HCT116 (cell line): ENCODE data around the gene FOXP1. TPM values are rescaled to one million over a fixed set of nuclear protein-coding genes. Genes with fewer than 3 reads are reported as not detected.

Experiments used
- ATAC-seq: fragments of 200-7000 bp; cut with Tn5 transposase; 2 replicates; pipeline ENCODE4 v1.9.1; 2020; ENCODE audit warnings: mild to moderate bottlenecking, moderate library complexity
- BruUV-seq: library from RNA; stranded (reverse); fragments of 400-500 nt; replicated peaks from 2 replicates; lab custom pipeline; 2021; lab: Mats Ljungman, UMichigan
- CTCF ChIA-PET: fragments of 300-600 bp; sonication (Branson Sonifier 250); formaldehyde crosslinking; loops from one replicate; lab custom pipeline; 2021; ENCODE audit warnings: antibody characterized with exemption; lab: Charles Lee
- POLR2A ChIA-PET: fragments of 300-600, 350-600 bp; sonication (Branson Sonifier 250); formaldehyde crosslinking; loops from one replicate; lab custom pipeline; 2021; ENCODE audit warnings: antibody characterized with exemption; lab: Charles Lee
- RAD21 ChIA-PET, 2 experiments: fragments of 300-600 bp; sonication (Branson Sonifier 250); formaldehyde crosslinking; loops; one replicate each; lab custom pipeline; 2023; ENCODE audit warnings: low total read pairs in 2 of 2; ENCODE audit not compliant: uncharacterized antibody in 2 of 2, unreplicated experiment in 2 of 2, low non-redundant PET in 1 of 2; lab: Charles Lee
- DNase-seq: peaks from one replicate; pipeline ENCODE4 v3.0.0-alpha.2; 2010; ENCODE audit warnings: low read depth, low spot score
- H2AFZ ChIP-seq: fragments of 200-600 bp; shearing (Covaris generic), sonication (generic); 2 replicates; pipeline ENCODE4 v1.6.1; 2017; ENCODE audit warnings: low read depth, mixed run types, mixed read lengths, antibody characterized with exemption, low read length; ENCODE audit not compliant: poor library complexity, severe bottlenecking
- H3K27ac ChIP-seq: 2 replicates; pipeline ENCODE4 v1.5.1; 2012; ENCODE audit warnings: low read depth, low read length
- H3K27me3 ChIP-seq: fragments of 200-600 bp; sonication (generic); 2 replicates; pipeline ENCODE4 v1.6.1; 2016; ENCODE audit warnings: mixed run types, low read length, mixed read lengths; ENCODE audit not compliant: insufficient read depth
- H3K36me3 ChIP-seq, 2 experiments: fragments of 200-500 bp in 1 of 2; fragments of 200-600 bp in 1 of 2; sonication (Bioruptor generic) in 1 of 2; sonication (generic) in 1 of 2; 2 replicates each; pipeline versions ENCODE4 v1.5.1 to v1.6.1; 2014 to 2016; ENCODE audit warnings: low read length in 2 of 2, inconsistent platforms in 1 of 2, mixed read lengths in 1 of 2, mixed run types in 1 of 2; ENCODE audit not compliant: insufficient read depth in 2 of 2, control insufficient read depth in 1 of 2
- H3K4me1 ChIP-seq, 2 experiments: fragments of 200-600 bp in 1 of 2; sonication (generic) in 1 of 2; 2 replicates each; pipeline versions ENCODE4 v1.5.1 to v1.6.1; 2012 to 2017; ENCODE audit warnings: low read length in 2 of 2, inconsistent platforms in 1 of 2, mild to moderate bottlenecking in 1 of 2, mixed read lengths in 1 of 2, mixed run types in 1 of 2, moderate library complexity in 1 of 2; ENCODE audit not compliant: insufficient read depth in 2 of 2, control insufficient read depth in 1 of 2
- H3K4me2 ChIP-seq: fragments of 200-600 bp; sonication (generic); 2 replicates; pipeline ENCODE4 v1.6.1; 2017; ENCODE audit warnings: mixed run types, low read length, mixed read lengths
- H3K4me3 ChIP-seq, 2 experiments: fragments of 200-600 bp in 1 of 2; sonication (generic) in 1 of 2; replicated peaks in 1 of 2; 2 replicates each; pipeline ENCODE4 v1.5.1; 2011 to 2016; ENCODE audit warnings: low read length in 2 of 2, control low read depth in 1 of 2, low read depth in 1 of 2, mild to moderate bottlenecking in 1 of 2, mixed read lengths in 1 of 2, mixed run types in 1 of 2
- H3K79me2 ChIP-seq: fragments of 200-600 bp; sonication (generic); 2 replicates; pipeline ENCODE4 v1.6.1; 2017; ENCODE audit warnings: mild to moderate bottlenecking, mixed run types, low read length, moderate library complexity, mixed read lengths; ENCODE audit not compliant: insufficient read depth
- H3K9ac ChIP-seq: fragments of 200-600 bp; sonication (generic); 2 replicates; pipeline ENCODE4 v1.6.1; 2016; ENCODE audit warnings: low read length, mixed read lengths
- H3K9me2 ChIP-seq: fragments of 200-600 bp; sonication (generic), shearing (Covaris generic); 2 replicates; pipeline ENCODE4 v1.6.1; 2017; ENCODE audit warnings: mixed run types, mild to moderate bottlenecking, moderate library complexity; ENCODE audit not compliant: insufficient read depth
- H3K9me3 ChIP-seq, 2 experiments: fragments of 200-500 bp in 1 of 2; fragments of 200-600 bp in 1 of 2; sonication (Bioruptor generic) in 1 of 2; sonication (generic) in 1 of 2; 2 replicates each; pipeline ENCODE4 v1.6.1; 2014 to 2017; ENCODE audit warnings: low read length in 2 of 2, mixed read lengths in 2 of 2, inconsistent platforms in 1 of 2, low read depth in 1 of 2, mild to moderate bottlenecking in 1 of 2, mixed run types in 1 of 2, moderate library complexity in 1 of 2; ENCODE audit not compliant: control insufficient read depth in 1 of 2, insufficient read depth in 1 of 2
- H4K20me1 ChIP-seq: fragments of 200-600 bp; sonication (generic), shearing (Covaris generic); 2 replicates; pipeline ENCODE4 v1.6.1; 2017; ENCODE audit warnings: mixed run types, mild to moderate bottlenecking, moderate library complexity; ENCODE audit not compliant: insufficient read depth
- CEBPB ChIP-seq: IDR thresholded peaks from 2 replicates; pipeline ENCODE4 v1.6.1; 2012; ENCODE audit warnings: low read depth
- CTCF ChIP-seq, 3 experiments: fragments of 200-600 bp in 1 of 3; sonication (generic) in 1 of 3; IDR thresholded peaks in 2 of 3; conservative IDR thresholded peaks in 1 of 3; 2 replicates each; pipeline ENCODE4 v1.5.1; 2012 to 2017; ENCODE audit warnings: low read depth in 2 of 3, low read length in 2 of 3, antibody characterized with exemption in 1 of 3, borderline replicate concordance in 1 of 3, control low read depth in 1 of 3, mild to moderate bottlenecking in 1 of 3, mixed read lengths in 1 of 3, mixed run types in 1 of 3, moderate library complexity in 1 of 3; ENCODE audit not compliant: insufficient read depth in 1 of 3
- ELF1 ChIP-seq: IDR thresholded peaks from 2 replicates; pipeline ENCODE4 v1.6.1; 2012; ENCODE audit warnings: low read depth, borderline replicate concordance
- JUND ChIP-seq: IDR thresholded peaks from 2 replicates; pipeline ENCODE4 v1.6.1; 2012
- POLR2AphosphoS5 ChIP-seq: IDR thresholded peaks from 2 replicates; pipeline ENCODE4 v1.6.1; 2011; ENCODE audit warnings: mild to moderate bottlenecking, low read depth, low read length, moderate library complexity
- RAD21 ChIP-seq: IDR thresholded peaks from 2 replicates; pipeline ENCODE4 v1.6.1; 2012; ENCODE audit warnings: low read depth, mild to moderate bottlenecking
- ZNF274 ChIP-seq: fragments of 200-500 bp; sonication (Bioruptor generic); IDR thresholded peaks from 2 replicates; pipeline ENCODE4 v1.6.1; 2014; ENCODE audit warnings: mild to moderate bottlenecking, low read depth, low read length, inconsistent platforms
- intact Hi-C: fragments of 100-400 bp; cut with micrococcal nuclease; formaldehyde crosslinking; loops from 2 replicates; pipeline ENCODE4 v1.10.0; 2022
- total RNA-seq: library from RNA; stranded (reverse); gene quantifications from one replicate; pipeline ENCODE4 v1.2.1, GENCODE V29; 2021; ENCODE audit not compliant: unreplicated experiment

Gene FOXP1
- total RNA-seq, 1 experiment from 2014 or later = 11.4 TPM

- CTCF ChIA-PET = no interaction called here
- POLR2A ChIA-PET = no interaction called here
Measured at GRCh38 chr3:71276531-71276930, 307.0 kb downstream of the FOXP1 start.

GRCh38 chr3:71273453-71273852, 310.1 kb downstream of the FOXP1 start:
- Histone ChIP-seq H3K4me1 (no peaks in the 10 kb centered on the region), H3K4me3 (no peak overlapping the region), H3K9me3 (no peaks in the 10 kb centered on the region), H3K9me2 (no peaks in the 10 kb centered on the region), H3K9ac (no peak overlapping the region), H3K27ac (no peak overlapping the region), H4K20me1 (no peaks in the 10 kb centered on the region), H3K27me3 (no peaks in the 10 kb centered on the region)
- no peak for DNase-seq
- RAD21 ChIA-PET = no interaction called here
- intact Hi-C loops = no loop called here
- TF ChIP-seq ELF1 (no peak), JUND (no peak), RAD21 (no peak), CTCF (IDR thresholded peaks at IDR 0.05 in 2 of 3, conservative IDR thresholded peaks at IDR 0.05 in 1 of 3; ENCODE audit: borderline replicate concordance in 1 of 3, insufficient read depth in 1 of 3, low read depth in 2 of 3, low read length in 2 of 3) (no peak), ZNF274 (no peak), POLR2AphosphoS5 (no peak)
- TF ChIP-seq, all 23 proteins: peak for 0
- ATAC-seq = no peak
- H3K79me2 ChIP-seq = no peaks in the 10 kb centered on the region
- CTCF ChIA-PET = no interaction called here
- no peaks in the 10 kb centered on the region for H3K36me3 ChIP-seq
- H3K4me2 ChIP-seq = no peak overlapping the region
- BruUV-seq = no TSS peak
- POLR2A ChIA-PET = no interaction called here
- no peak overlapping the region for H2AFZ ChIP-seq

More at GRCh38 chr3:71276531-71276930, 307.0 kb downstream of the FOXP1 start:
- no peaks in the 10 kb centered on the region for H3K36me3 ChIP-seq
- TF ChIP-seq CEBPB = no peak
- no peaks in the 10 kb centered on the region for H4K20me1 ChIP-seq
- H3K9ac ChIP-seq = no peak overlapping the region
- H3K79me2 ChIP-seq = no peaks in the 10 kb centered on the region
- H3K4me1 ChIP-seq = no peaks in the 10 kb centered on the region
- H3K9me3 ChIP-seq = no peaks in the 10 kb centered on the region
- RAD21 ChIA-PET = no interaction called here
- H3K27ac ChIP-seq = no peak overlapping the region
- intact Hi-C loops = no loop called here
- no peak overlapping the region for H2AFZ ChIP-seq
- H3K9me2 ChIP-seq = no peaks in the 10 kb centered on the region
- no peaks in the 10 kb centered on the region for H3K27me3 ChIP-seq
- ATAC-seq (no peak), DNase-seq (no peak)
- BruUV-seq = no TSS peak
- H3K4me2 ChIP-seq = no peak overlapping the region
- H3K4me3 ChIP-seq = no peak overlapping the region
